Spleen (tissue), 11 donors: Measurements from ENCODE around the gene FPGS. TPM values are rescaled to one million over a fixed set of nuclear protein-coding genes. Genes with fewer than 3 reads are reported as not detected.

ENCODE experiments used
- DNase-seq: peaks from one replicate; pipeline ENCODE4 v3.0.0-alpha.2; 2020
- H3K27ac ChIP-seq, 8 donors: fragments of 200-600 bp; sonication (generic) in 7 of 8; 1 replicate in 4 of 8; 2 replicates in 4 of 8; pipeline versions ENCODE4 v1.5.0 to v1.8.0; 2016 to 2021; ENCODE audit warnings: inconsistent platforms in 4 of 8, mild to moderate bottlenecking in 4 of 8, moderate library complexity in 1 of 8
- H3K27me3 ChIP-seq, 7 donors: fragments of 200-600 bp; sonication (generic) in 6 of 7; replicated peaks in 1 of 7; 1 replicate in 4 of 7; 2 replicates in 3 of 7; pipeline versions ENCODE4 v1.5.0 to v1.8.0; 2016 to 2021; ENCODE audit warnings: inconsistent platforms in 3 of 7, mild to moderate bottlenecking in 1 of 7
- H3K36me3 ChIP-seq, 6 donors: fragments of 200-600 bp; sonication (generic) in 5 of 6; 1 replicate in 4 of 6; 2 replicates in 2 of 6; pipeline versions ENCODE4 v1.5.0 to v1.8.0; 2016 to 2021; ENCODE audit warnings: inconsistent platforms in 2 of 6
- H3K4me1 ChIP-seq, 6 donors: fragments of 200-600 bp; sonication (generic) in 5 of 6; 1 replicate in 3 of 6; 2 replicates in 3 of 6; pipeline versions ENCODE4 v1.5.0 to v1.8.0; 2016 to 2021; ENCODE audit warnings: inconsistent platforms in 3 of 6
- H3K4me3 ChIP-seq, 8 donors: fragments of 200-600 bp; sonication (generic) in 7 of 8; 1 replicate in 4 of 8; 2 replicates in 4 of 8; pipeline versions ENCODE4 v1.5.0 to v1.8.0; 2016 to 2021; ENCODE audit warnings: inconsistent platforms in 4 of 8, mild to moderate bottlenecking in 4 of 8, moderate library complexity in 2 of 8
- H3K9me3 ChIP-seq, 8 donors: fragments of 200-600 bp; sonication (generic) in 7 of 8; 1 replicate in 4 of 8; 2 replicates in 4 of 8; pipeline versions ENCODE4 v1.5.0 to v1.8.0; 2016 to 2021; ENCODE audit warnings: inconsistent platforms in 4 of 8
- CTCF ChIP-seq, 11 experiments: fragments of 200-600 bp in 7 of 11; fragments of 450-650 bp in 4 of 11; sonication (generic) in 4 of 11; IDR thresholded peaks in 8 of 11; conservative IDR thresholded peaks in 3 of 11; 1 replicate in 7 of 11; 2 replicates in 4 of 11; pipeline versions ENCODE4 v1.4.0 to v1.8.0; 2016 to 2021; ENCODE audit warnings: antibody characterized with exemption in 11 of 11, inconsistent platforms in 4 of 11, mild to moderate bottlenecking in 1 of 11
- POLR2A ChIP-seq, 3 donors: fragments of 450-650 bp; IDR thresholded peaks; one replicate each; pipeline ENCODE4 v1.5.1; 2017; ENCODE audit warnings: antibody characterized with exemption in 3 of 3, mild to moderate bottlenecking in 1 of 3
- POLR2AphosphoS5 ChIP-seq, 3 donors: sonication (generic); formaldehyde crosslinking; IDR thresholded peaks; one replicate each; pipeline ENCODE4 v1.5.1; 2017; ENCODE audit warnings: antibody characterized with exemption in 3 of 3
- WGBS, 5 donors: extraction: QIAGEN DNeasy Blood & Tissue Kit in 3 of 5; methylation state at CpG; one replicate each; pipeline versions ENCODE4 v1.1.5 to v1.1.7; 2013 to 2018; 5-methylcytosine and 5-hydroxymethylcytosine counted together
- intact Hi-C: fragments of 100-400 bp; cut with DNase I; formaldehyde crosslinking; loops from one replicate; pipeline ENCODE4 v1.15.0; 2023; ENCODE audit warnings: low total_unique reads
- polyA plus RNA-seq, 3 donors: library from polyadenylated mRNA; stranded (reverse); fragments of 200-250 nt; gene quantifications; one replicate each; pipeline ENCODE4 v1.2.1, GENCODE V29; 2013
- total RNA-seq, 7 donors: library from RNA; depleted of rRNA in 3 of 7; stranded (reverse); fragments of >200 nt in 3 of 7; fragmentation: NEBNext Ultra II Directional in 4 of 7; extraction: Animal tissue kit (Norgen Biotek cat#: 25700) in 4 of 7; gene quantifications; one replicate each; pipeline versions ENCODE4 v1.1.0 to v1.2.1, GENCODE V29; 2016 to 2021
- donor health status: healthy with polysubstance abuse.
- donor health status: DM: no; HTN: no; CAD: no; lungs with moderate emphysema.
- donor health status: DM: no; HTN: no; CAD: no.
- donor health status: Bipolar disorder and iron deficiency.
- donor health status: healthy.
- donor health status: DM: no; HTN: no; CAD: no.
- donor health status: DM: yes; HTN: yes; CAD: no.

The FPGS gene
- total and polyA plus RNA-seq, 10 donors = 33.3 to 94.6 (median 66.4) TPM

GRCh38 chr9:127768698-127769097 is 34.0 kb upstream of the FPGS start:
- Histone ChIP-seq H3K9me3 (no peaks in the 10 kb centered on the region), H3K36me3 (peaks cover 0 to 80% (median 32%) of the 10 kb centered on the region in 6 donors), H3K27ac (peak overlapping the region; percentile 48 to 92 (median 87)), H3K27me3 (no peaks in the 10 kb centered on the region), H3K4me1 (peaks cover 54 to 100% (median 89%) of the 10 kb centered on the region in 6 donors), H3K4me3 (peak overlapping the region in 6 of 8 donors; percentile 23 to 85 (median 68))
- 47 to 56% (median 53%) methylated on average over 8 of the region's 8 CpGs for WGBS, 5 donors
- TF ChIP-seq POLR2AphosphoS5 (IDR thresholded peaks at IDR 0.05) (no peak), CTCF (IDR thresholded peaks at IDR 0.05 in 8 of 11, conservative IDR thresholded peaks at IDR 0.05 in 3 of 11) (no peak), POLR2A (IDR thresholded peaks at IDR 0.05) (no peak)
- intact Hi-C loops = no loop called here
- no peak for DNase-seq

- WGBS, 5 donors = 62 to 93% (median 81%) methylated on average over 5 of the region's 5 CpGs
- Histone ChIP-seq H3K27ac (peak overlapping the region; percentile 48 to 92 (median 87)), H3K9me3 (no peaks in the 10 kb centered on the region), H3K4me1 (peaks cover 52 to 100% (median 88%) of the 10 kb centered on the region in 6 donors), H3K4me3 (peak overlapping the region in 5 of 8 donors; percentile 61 to 85 (median 73)), H3K27me3 (no peaks in the 10 kb centered on the region), H3K36me3 (peaks cover 0 to 82% (median 36%) of the 10 kb centered on the region in 6 donors)
- DNase-seq = no peak
- TF ChIP-seq POLR2A (IDR thresholded peaks at IDR 0.05) (no peak), POLR2AphosphoS5 (IDR thresholded peaks at IDR 0.05) (no peak), CTCF (IDR thresholded peaks at IDR 0.05 in 8 of 11, conservative IDR thresholded peaks at IDR 0.05 in 3 of 11) (no peak)
- intact Hi-C loops = no loop called here
Measured at GRCh38 chr9:127769101-127769500, 33.6 kb upstream of the FPGS start.

DNA sequence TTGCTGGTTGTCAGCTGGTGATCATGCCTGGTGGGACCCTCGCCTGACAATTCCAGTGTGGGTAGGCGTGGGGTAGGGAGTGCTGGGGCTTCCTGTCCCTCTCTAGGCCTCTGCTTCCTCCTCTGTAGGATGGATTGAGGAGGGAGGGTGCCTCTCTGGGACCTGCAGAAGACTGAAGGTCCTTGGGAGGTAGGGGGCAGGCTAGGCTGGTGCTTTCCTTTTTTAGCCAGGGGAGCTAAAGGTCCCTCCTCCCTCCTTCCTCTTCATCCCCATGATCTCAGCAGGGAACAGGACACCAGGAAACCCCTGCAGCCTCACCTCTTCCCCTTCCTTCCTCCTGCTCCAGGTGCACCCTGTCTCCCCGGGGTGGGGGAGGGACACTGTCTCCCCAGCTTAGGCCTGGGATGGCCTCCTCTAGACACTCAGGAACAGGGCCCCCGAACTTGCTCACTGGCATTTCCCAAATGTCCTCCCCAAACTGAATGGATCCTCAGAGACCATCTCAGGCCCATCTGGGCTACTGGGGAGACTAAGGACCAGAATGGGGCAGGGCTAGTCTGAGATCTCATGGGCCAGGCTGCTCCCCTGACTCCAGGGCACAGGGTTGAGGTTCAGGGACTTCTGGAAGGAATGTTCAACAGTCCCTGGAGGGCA is 32.6 kb upstream of the FPGS start:
- Histone ChIP-seq H3K4me1 (peaks cover 45 to 100% (median 88%) of the 10 kb centered on the region in 6 donors), H3K9me3 (no peaks in the 10 kb centered on the region), H3K27ac (peak overlapping the region; percentile 48 to 92 (median 87)), H3K27me3 (no peaks in the 10 kb centered on the region), H3K4me3 (peak overlapping the region; percentile 54 to 85 (median 76)), H3K36me3 (peaks cover 0 to 80% (median 38%) of the 10 kb centered on the region in 6 donors)
- peak; percentile 80 for DNase-seq
- WGBS, 5 donors = 11 to 32% (median 21%) methylated on average over 3 to 4 of the region's 4 CpGs
- TF ChIP-seq POLR2A (IDR thresholded peaks at IDR 0.05) (no peak), POLR2AphosphoS5 (IDR thresholded peaks at IDR 0.05) (peak in 2 of 3 donors; percentile 67 to 75), CTCF (IDR thresholded peaks at IDR 0.05 in 8 of 11, conservative IDR thresholded peaks at IDR 0.05 in 3 of 11) (peak in 3 of 11 experiments; percentile 9 to 29 (median 19))
- intact Hi-C loops = no loop called here

- intact Hi-C loops = no loop called here
- TF ChIP-seq CTCF (IDR thresholded peaks at IDR 0.05 in 8 of 11, conservative IDR thresholded peaks at IDR 0.05 in 3 of 11) (no peak), POLR2A (IDR thresholded peaks at IDR 0.05) (no peak), POLR2AphosphoS5 (IDR thresholded peaks at IDR 0.05) (no peak)
- Histone ChIP-seq H3K4me3 (peak overlapping the region; percentile 54 to 85 (median 76)), H3K27me3 (no peaks in the 10 kb centered on the region), H3K9me3 (no peaks in the 10 kb centered on the region), H3K36me3 (peaks cover 0 to 76% (median 36%) of the 10 kb centered on the region in 6 donors), H3K27ac (peak overlapping the region; percentile 48 to 92 (median 87)), H3K4me1 (peaks cover 41 to 100% (median 88%) of the 10 kb centered on the region in 6 donors)
- peak; percentile 84 for DNase-seq
- 17 to 30% (median 22%) methylated on average over 1 to 3 of the region's 3 CpGs for WGBS, 5 donors
Measured at GRCh38 chr9:127770583-127770904, 32.1 kb upstream of the FPGS start.
